Neutrophil (primary cell): ENCODE data around the gene KCNK6.

Experiments
- H3K27ac ChIP-seq: fragments of 200-600 bp; sonication (generic); 2 replicates; pipeline ENCODE4 v1.5.1; 2016; ENCODE audit warnings: mild to moderate bottlenecking, moderate library complexity
- H3K27me3 ChIP-seq: fragments of 200-600 bp; sonication (generic); 2 replicates; pipeline ENCODE4 v1.6.0; 2016; ENCODE audit warnings: mild to moderate bottlenecking
- H3K36me3 ChIP-seq: fragments of 200-600 bp; sonication (generic); 2 replicates; pipeline ENCODE4 v1.5.1; 2017
- H3K4me1 ChIP-seq, 2 experiments: fragments of 200-600 bp in 1 of 2; sonication (generic) in 1 of 2; 1 replicate in 1 of 2; 2 replicates in 1 of 2; pipeline versions ENCODE4 v1.5.1 to v1.6.1; 2013 to 2016; ENCODE audit warnings: low read depth in 1 of 2, low read length in 1 of 2, mild to moderate bottlenecking in 1 of 2, moderate library complexity in 1 of 2; ENCODE audit not compliant: control insufficient read depth in 1 of 2, insufficient read depth in 1 of 2
- H3K4me3 ChIP-seq, 2 experiments: fragments of 200-600 bp in 1 of 2; sonication (generic) in 1 of 2; 1 replicate in 1 of 2; 2 replicates in 1 of 2; pipeline ENCODE4 v1.5.1; 2013 to 2016; ENCODE audit warnings: low read depth in 1 of 2, low read length in 1 of 2, mild to moderate bottlenecking in 1 of 2, moderate library complexity in 1 of 2
- H3K9me3 ChIP-seq: fragments of 200-600 bp; sonication (generic); 2 replicates; pipeline ENCODE4 v1.5.1; 2016
- TF ChIP-seq, protein P1 (sequence below): fragments of 200-600 bp; sonication (generic); IDR thresholded peaks from 2 replicates; pipeline ENCODE4 v1.5.1; 2016; ENCODE audit warnings: antibody characterized with exemption

The KCNK6 gene

DNA sequence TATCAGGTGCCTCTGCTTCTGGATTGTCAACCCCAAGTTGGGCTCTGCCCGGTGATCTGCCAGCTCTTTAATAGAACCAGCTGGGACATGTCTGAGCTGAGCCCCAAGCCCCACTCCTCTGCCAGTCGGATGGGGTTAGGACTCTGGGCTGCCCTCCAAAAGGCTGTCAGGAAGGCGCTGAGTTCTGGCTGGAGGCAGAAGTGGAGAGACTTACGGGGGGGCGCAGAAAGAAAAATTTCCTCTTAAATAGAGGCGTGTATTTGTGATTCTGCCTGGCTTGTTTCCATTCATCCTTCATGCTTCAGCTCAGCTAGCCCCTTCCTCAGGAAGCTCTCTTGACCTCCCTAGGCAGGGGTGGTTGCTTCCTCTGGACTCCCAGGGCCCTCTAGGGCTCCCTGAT is 985 bp upstream of the KCNK6 start:
- Histone ChIP-seq H3K9me3 (no peaks in the 10 kb centered on the region), H3K27ac (peak overlapping the region; percentile 97), H3K4me1 (peaks cover 61 to 69% of the 10 kb centered on the region in 2 experiments), H3K4me3 (peak overlapping the region in 1 of 2 experiments; percentile 89), H3K36me3 (no peaks in the 10 kb centered on the region), H3K27me3 (no peaks in the 10 kb centered on the region)
- TF ChIP-seq, protein P1, sequence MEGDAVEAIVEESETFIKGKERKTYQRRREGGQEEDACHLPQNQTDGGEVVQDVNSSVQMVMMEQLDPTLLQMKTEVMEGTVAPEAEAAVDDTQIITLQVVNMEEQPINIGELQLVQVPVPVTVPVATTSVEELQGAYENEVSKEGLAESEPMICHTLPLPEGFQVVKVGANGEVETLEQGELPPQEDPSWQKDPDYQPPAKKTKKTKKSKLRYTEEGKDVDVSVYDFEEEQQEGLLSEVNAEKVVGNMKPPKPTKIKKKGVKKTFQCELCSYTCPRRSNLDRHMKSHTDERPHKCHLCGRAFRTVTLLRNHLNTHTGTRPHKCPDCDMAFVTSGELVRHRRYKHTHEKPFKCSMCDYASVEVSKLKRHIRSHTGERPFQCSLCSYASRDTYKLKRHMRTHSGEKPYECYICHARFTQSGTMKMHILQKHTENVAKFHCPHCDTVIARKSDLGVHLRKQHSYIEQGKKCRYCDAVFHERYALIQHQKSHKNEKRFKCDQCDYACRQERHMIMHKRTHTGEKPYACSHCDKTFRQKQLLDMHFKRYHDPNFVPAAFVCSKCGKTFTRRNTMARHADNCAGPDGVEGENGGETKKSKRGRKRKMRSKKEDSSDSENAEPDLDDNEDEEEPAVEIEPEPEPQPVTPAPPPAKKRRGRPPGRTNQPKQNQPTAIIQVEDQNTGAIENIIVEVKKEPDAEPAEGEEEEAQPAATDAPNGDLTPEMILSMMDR, result no peak

DNA sequence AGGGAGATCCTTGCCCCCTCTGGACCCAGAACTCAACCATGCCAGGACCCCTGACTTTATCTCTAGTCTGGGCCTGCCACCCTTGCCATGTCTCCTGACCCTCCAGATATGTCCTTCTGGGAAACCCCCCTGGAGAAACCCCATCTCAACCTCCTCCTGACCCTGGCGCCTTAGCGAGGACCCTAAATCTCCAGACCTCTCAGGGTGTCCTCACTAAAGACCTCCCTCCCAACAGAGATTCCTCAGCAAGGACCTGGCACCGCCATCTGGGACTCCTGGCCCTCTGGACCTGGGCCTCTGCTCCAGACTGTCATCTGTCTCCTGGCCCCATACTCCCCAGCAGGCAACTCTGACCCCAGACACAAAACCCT is 1.3 kb downstream of the KCNK6 start:
- Histone ChIP-seq H3K27me3 (no peaks in the 10 kb centered on the region), H3K9me3 (no peaks in the 10 kb centered on the region), H3K4me3 (peak overlapping the region in 1 of 2 experiments; percentile 80), H3K4me1 (peaks cover 55 to 57% of the 10 kb centered on the region in 2 experiments), H3K27ac (peak overlapping the region; percentile 3), H3K36me3 (peaks cover 19% of the 10 kb centered on the region)
- TF ChIP-seq, protein P1, result no peak

DNA sequence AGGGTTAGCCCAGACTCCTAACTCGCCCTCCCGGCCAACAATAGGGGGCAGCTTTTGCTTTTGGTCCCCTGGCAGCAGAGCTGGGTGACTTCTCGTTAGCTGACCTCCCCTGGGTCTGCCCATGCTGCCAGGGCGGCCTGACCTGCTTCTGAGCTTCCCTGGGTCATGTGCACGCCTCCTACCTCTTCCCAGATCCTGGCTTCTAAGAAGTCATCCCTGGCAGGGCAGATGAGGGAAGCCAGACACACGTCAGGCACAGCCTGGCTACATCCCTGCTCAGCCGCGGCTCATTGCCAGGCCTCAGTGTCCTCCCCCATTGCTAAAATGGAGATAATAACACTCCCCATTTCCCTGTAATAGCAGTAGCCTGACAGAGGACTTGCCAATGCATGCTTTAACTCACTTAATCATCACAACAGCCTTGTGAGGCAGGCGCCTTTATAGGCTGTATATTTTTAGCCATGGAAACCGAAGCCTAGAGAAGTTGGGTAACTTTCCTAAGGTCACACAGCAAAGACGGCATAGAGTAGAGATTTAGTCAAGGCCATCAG is 2.1 kb downstream of the KCNK6 start:
- no peak overlapping the region for H3K4me3 ChIP-seq
- no peaks in the 10 kb centered on the region for H3K27me3 ChIP-seq
- peaks cover 47 to 50% of the 10 kb centered on the region in 2 experiments for H3K4me1 ChIP-seq
- TF ChIP-seq, protein P1, result no peak
- H3K9me3 ChIP-seq, result no peaks in the 10 kb centered on the region
- peaks cover 27% of the 10 kb centered on the region for H3K36me3 ChIP-seq
- peak overlapping the region; percentile 3 for H3K27ac ChIP-seq

DNA sequence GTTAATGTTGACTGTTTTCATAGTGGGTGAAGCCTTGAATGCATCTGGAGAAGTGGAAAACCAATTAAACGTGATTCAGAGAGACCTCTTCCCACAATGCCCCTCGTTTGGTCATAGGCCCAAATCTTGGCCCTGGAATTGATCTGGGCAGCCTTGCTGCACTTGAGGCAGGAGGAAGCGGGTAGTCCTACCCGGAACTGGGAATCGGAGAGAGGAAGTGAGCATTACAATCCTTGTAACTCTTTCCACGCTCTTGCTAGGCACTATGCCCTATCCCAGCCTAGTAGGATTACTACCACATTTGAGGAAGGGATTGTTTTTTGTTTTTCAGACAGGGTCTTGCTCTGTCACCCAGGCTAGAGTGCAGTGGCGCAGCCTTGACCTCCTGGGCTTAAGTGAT is 3.6 kb downstream of the KCNK6 start:
- Histone ChIP-seq H3K36me3 (peaks cover 43% of the 10 kb centered on the region), H3K4me3 (no peak overlapping the region), H3K4me1 (peaks cover 31 to 34% of the 10 kb centered on the region in 2 experiments), H3K27me3 (no peaks in the 10 kb centered on the region), H3K9me3 (no peaks in the 10 kb centered on the region), H3K27ac (no peak overlapping the region)
- TF ChIP-seq, protein P1, result no peak

DNA sequence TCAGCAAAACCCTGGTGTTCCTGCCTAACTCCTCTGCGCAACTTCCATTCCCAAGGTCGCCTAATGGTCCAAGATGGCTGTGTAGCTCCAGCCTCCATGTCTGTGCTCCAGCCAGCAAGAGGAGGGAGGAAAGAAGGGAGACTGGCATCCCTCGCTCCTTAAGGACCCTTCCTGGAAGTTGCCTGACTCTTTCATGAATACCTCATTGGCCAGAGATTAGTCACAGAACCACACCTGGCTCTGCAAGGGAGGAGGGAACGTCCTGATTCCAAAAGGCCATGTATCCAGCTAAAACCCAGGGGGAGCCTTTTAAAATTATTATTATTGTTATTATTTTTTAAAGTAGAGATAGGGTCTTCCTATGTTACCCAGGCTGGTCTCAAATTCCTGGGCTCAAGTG is 4.8 kb downstream of the KCNK6 start:
- peaks cover 48% of the 10 kb centered on the region for H3K36me3 ChIP-seq
- no peak overlapping the region for H3K4me3 ChIP-seq
- H3K27ac ChIP-seq, result no peak overlapping the region
- peaks cover 20 to 22% of the 10 kb centered on the region in 2 experiments for H3K4me1 ChIP-seq
- TF ChIP-seq, protein P1, result no peak
- no peaks in the 10 kb centered on the region for H3K27me3 ChIP-seq
- H3K9me3 ChIP-seq, result no peaks in the 10 kb centered on the region
